SK-N-MC (cell line): ENCODE measurements around the gene ELK3.

Experiments
- EZH2 ChIP-seq: fragments of 200-600 bp; sonication (generic); IDR thresholded peaks from one replicate; pipeline ENCODE4 v1.6.1; 2017; ENCODE audit warnings: antibody characterized with exemption
- FOXP2 ChIP-seq: optimal IDR thresholded peaks from 2 replicates; pipeline ENCODE3; 2011; ENCODE audit warnings: mild to moderate bottlenecking, moderate library complexity; ENCODE audit not compliant: insufficient read depth; ENCODE audit errors: extremely low read length, control extremely low read depth
- POLR2AphosphoS5 ChIP-seq: IDR thresholded peaks from 2 replicates; pipeline ENCODE4 v1.6.1; 2012; ENCODE audit warnings: mild to moderate bottlenecking, low read depth, low read length, borderline replicate concordance

DNA sequence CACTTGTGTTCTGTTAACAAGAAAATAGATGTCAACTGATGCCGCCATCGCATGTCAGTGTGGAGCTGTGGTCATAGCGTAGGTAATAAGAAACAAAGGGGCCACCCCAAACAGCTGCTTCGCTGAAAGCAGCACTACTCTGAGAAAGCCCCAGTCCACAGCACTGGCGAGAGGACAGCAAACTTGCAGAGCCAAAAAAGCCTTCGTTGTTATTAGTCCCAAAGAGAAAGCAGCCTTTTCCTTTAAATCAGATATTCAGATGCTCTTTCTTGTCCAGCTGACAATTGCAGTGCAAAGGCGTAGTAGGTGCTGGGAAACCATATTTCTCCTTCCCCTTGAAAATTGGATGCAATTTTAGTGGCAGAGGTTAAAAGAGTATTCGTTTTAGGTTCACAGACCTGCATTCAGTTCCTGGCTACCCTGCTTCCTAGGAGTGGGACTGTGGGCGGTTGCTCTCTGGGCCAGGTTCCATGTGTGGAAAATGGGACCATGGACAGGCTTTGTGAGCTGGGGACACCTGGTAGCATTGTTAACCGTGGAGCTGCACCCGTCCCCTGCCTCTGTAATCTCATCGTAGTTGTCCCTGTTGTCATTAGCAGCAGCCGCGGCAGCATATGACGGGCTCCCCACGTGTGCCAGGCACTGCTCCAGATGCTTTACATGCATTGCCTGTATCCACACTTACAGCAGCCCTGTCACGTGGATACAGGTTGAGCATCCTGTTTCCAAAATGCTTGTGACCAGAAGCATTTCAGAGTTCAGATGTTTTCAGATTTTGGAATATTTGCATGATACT is 54.2 kb downstream of the ELK3 start:
- TF ChIP-seq POLR2AphosphoS5 (no peak), EZH2 (no peak), FOXP2 (no peak)
